HG03565 (cell line): ENCODE results near the gene ZNF609.
"Not testable (repeated sequence)": the region's sequence is repeated elsewhere in the genome, so short reads cannot be mapped to it uniquely, and the experiment has no call there.

Source experiments
- ATAC-seq: cut with Tn5 transposase; IDR thresholded peaks from one replicate; pipeline ENCODE4 v1.9.1; 2021; ENCODE audit warnings: mild to moderate bottlenecking, moderate library complexity; ENCODE audit not compliant: unreplicated experiment

Gene ZNF609

DNA sequence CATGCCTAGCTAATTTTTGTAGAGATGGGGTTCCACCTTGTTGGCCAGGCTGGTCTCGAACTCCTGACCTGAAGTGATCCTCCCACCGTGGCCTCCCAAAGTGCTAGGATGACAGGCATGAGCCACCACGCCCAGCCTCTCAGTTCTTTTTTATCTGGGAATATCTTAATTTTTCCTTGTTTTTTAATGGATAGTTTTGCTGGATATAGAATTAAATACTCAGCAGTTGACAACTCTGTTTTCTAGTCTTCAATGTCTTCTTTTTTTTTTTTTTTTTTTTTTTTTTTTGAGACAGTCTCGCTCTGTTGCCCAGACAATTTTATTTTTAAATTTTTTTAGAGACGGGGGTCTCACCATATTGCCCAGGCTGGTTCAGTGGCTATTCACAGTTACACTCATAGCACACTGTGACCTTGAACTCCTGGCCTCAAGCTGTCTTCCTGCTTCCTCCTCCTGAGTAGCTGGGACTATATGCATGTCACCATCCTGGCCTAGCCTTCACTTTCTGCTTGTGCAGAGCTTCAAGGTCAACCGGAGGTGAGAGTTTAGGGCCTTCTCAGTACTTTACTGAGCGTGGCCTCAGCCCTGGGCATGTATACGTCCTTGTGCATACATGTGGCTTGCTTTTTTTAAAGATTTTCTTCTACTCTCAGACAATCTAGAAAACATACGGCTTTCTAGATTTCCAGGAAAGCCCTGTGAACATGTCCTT is 120.5 kb downstream of the ZNF609 start:
- ATAC-seq, result no peak

DNA sequence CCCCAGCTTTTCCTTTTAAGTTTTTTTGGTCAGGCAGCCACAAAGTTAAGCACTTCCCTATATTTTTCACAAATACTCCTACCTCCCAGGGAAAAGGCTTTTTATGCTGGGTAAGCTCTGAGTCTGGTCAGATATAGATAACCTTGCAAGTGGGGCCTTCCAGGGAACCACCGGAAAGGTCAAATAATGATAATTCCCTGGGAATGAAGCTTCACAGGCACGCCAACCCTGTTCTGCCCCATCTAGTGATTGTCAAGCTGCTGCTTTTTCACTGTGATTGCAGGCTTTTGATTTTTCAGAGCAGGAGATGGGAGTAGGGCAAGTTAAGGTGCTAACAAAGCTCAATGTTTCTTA is 121.0 kb downstream of the ZNF609 start:
- ATAC-seq, result no peak

DNA sequence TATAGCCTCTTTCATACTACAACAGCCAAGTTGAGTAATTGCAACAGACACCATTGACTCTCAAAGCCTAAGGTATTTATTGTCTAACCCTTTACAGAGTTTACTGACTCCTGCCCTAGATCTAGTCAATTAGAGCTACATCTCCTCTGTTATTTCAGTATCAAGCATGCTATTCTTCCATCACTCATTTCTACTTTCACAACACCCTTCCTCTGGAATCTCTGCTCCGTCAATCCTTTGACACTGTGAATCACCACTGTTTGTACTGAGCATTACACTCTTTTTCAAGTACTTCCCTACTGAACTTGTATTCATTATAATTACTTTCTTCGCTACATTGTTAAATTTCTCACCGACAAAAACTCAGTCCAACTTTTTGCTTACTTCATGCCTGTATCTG is 121.8 kb downstream of the ZNF609 start:
- ATAC-seq, result no peak

DNA sequence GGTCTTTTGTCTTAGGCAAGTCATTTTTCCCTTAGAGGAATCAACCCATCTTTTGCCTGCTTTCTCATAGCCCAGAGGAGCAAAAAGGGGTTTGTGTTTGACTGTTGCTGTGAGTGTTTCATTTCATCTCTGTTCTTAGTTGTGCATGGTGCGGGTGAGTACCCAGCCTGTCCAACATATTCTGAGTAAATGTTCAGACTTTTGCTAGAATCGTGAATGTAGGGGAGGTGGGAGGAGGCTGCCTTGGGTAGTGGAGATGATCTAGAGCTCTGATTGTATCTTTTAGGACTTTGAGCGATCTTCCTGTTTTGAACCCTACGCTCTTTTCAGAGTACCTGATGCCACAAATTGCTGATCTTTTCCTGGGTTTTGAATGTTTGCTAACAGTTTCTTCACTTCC is 123.1 kb downstream of the ZNF609 start:
- no peak for ATAC-seq

DNA sequence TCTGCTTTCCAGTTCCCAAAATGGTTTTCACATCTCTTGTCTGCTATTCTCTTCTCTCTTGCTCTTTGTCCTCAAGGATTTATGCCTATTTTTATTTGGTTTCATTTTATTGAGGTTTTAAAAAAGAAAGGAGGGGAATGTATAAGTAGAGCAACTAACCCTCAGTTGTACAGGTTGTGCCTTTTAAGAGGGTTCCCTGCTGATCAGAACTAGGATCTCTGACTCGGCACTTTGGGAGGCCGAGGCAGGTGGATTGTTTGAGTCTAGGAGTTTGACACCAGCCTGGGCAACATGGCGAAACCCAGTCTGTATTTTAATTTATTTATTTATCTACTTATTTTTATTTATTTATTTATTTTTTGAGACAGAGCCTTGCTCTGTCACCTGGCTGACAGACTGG is 123.6 kb downstream of the ZNF609 start:
- no peak for ATAC-seq

DNA sequence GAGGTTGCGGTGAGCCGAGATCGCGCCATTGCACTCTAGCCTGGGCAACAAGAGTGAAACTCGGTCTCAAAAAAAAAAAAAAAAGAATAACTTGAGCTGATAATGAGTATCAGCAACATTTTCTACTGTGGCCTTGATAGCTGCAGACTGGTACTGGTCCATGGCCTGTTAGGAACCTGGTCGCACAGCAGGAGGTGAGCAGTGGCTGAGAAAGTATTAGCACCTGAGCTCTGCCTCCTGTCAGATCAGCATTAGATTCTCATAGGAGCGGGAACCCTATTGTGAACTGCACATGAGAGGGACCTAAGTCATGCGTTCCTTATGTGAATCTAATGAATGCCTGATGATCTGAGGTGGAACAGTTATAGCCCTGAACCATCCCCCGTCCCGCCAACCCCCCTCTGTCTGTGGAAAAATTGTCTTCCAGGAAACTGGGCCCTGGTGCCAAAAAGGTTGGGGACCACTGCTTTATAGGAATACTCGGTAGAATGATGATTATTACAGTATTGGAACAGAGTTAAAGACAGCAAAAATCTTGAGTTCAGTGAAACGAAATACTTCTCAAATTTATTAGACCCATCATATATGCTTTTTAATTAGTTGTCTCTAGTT is 126.0 kb downstream of the ZNF609 start:
- no peak for ATAC-seq

DNA sequence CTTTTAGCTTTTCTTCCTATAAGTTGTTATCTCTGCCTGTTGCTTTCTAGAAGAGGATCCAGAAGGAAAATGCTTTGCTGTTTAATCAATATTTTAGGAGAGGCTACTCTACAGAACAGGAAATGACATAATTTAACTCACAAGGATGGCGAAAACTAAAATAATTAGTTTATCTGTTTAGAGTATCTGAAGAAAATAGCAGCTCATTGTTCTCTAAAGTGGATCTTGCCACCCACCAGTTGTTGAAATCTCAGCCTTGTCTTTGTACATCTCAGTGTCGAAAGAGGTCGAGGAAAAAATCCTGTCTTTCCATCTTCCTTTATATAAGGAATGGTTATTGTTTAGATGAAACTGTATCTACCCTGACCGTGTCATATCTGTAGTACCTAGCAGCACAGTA is 126.6 kb downstream of the ZNF609 start:
- no peak for ATAC-seq

DNA sequence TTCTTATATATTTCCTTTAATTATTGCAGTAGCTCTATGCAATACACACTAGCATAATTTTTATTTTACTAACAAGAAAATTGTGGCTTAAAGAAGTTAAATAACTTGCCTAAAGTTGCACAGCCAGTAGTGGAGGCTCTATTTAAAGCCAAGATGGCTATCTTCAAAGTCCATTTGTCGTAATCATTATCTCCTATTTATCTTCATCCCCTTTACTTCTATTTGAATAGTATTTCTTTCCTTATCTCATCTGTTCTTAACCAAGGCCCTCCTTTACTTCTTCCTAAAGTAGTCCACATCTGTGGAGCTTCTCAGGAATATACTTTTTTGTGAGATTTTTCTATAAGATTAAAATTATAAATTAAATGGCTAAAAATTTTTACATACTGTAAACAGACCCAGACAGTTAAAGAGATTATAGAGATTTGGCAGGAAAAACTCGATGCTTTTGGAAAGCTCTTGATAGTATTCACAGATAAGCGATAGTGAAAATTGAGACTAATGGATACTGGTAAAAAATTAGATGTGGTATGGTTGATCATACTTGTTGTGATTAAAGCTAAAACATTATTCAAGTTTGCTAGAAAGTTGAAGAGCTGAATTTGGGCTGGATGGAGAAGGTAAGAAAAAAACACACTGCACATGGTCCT is 129.2 kb downstream of the ZNF609 start:
- ATAC-seq, result no peak

DNA sequence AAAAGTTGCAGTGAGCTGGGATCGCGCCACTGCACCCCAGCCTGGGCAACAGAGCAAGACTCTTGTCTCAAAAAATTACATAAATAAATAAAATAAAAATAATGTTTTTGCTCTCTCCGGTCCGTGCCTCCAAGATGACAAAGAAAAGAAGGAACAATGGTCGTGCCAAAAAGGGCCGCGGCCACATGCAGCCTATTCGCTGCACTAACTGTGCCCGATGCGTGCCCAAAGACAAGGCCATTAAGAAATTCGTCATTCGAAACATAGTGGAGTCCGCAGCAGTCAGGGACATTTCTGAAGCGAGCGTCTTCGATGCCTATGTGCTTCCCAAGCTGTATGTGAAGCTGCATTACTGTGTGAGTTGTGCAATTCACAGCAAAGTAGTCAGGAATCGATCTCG is 132.5 kb downstream of the ZNF609 start:
- not testable (repeated sequence) for ATAC-seq

DNA sequence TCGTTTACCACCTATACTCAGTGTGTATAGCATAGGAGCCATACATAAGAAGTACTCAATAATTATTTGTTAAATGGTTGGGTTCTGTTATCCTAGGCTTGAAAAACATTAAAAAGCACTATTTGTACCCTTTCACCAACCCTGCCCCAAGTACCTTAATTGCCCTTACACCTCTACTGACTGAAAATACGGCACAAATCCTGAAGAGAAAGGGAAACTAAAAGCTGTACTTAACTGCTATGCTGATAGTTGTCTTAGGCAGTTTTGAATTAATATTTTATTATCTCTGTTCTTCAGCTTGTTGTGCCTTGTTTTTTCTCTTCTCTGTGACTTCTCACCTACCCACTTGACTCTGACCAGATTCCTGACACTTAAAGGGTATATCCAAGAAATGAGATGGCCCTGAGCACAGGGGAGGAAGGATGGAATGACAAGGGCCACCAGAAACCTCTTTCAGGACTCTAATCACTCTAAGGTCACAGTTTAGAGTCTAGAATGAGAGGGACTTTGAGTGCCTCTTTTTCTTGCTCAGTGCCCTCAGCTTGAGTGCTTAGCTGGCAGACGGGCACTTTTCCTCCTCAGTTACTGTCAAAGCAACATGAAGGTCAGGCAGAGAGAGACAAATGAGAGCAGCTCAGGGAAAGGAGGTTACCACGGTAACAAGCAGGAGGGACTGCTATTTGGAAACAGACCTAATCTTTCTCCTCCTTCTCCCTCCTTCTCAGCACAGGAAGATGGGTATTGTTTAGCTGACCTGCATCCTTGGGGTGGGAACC is 136.5 kb downstream of the ZNF609 start:
- ATAC-seq, result no peak

DNA sequence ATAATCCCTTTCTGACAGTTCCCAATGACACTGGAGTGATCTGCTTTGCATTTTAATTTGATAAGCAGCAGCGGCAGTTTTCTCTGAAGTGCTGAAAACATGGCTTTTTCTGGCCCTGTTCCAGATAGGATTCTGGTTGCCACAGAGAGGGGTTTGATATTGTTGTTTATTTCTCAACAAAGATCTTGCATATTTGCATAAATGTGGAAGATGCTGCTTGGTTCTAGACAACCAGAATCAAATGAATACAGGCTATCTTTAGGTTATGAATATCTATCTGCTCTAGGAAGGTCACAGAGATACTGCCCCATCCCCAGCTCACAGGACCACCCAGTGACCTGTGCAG is 137.1 kb downstream of the ZNF609 start:
- no peak for ATAC-seq

DNA sequence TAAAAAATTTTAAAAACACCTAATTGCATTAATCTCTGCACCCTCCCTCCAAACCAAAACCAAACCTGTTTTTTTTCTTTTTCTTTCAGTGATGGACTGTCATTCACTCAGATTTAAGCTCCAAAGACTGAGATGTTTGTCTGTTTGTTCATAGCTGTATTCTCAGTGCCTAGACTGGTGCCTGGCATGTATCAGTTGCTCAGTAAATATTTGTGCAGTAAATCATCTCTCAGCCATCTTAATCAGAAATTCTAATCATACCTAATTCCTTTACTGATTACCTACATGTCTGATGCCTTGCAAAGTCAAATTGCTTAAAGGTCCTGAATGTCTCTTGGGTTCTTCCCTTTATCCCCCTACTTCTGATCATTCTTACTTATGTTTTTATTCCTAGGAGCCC is 138.8 kb downstream of the ZNF609 start:
- no peak for ATAC-seq

DNA sequence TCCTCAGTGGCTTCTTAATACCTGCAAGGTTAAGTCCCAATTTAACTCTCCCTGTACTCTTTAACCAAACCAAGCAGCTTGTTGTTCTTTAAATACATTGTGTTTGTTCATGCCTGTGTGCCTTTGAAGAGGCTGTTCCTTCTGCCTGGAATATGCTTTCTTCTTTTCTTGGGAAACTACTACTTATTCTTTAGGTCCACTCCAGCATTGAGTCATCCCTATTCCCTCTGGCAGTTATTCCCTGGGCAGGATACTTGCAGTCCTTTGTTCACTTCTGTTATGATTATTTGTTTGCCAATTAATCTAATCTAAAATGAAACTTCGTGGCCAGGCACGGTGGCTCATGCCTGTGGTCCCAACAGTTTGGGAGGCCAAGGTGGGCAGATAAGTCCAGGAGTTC is 139.3 kb downstream of the ZNF609 start:
- ATAC-seq, result no peak

DNA sequence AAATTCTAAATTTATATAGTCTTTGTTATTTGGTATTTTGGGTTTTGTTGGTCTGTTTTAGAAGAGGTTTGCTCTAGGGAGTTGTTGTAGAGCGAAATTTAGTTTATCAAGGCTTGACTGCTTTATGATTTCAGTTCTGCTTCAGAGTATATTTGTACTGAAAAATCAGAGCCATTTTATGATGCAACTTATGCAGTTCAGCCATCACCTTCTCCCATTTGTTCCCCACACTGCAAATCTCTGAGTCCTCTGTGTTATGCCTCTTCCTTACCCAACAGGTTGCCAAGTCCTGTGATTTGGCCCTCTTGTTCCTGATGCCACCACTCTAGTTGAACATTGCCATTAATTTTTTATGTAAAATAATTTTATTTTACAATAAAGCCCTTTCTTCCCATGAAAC is 140.4 kb downstream of the ZNF609 start:
- ATAC-seq, result no peak

DNA sequence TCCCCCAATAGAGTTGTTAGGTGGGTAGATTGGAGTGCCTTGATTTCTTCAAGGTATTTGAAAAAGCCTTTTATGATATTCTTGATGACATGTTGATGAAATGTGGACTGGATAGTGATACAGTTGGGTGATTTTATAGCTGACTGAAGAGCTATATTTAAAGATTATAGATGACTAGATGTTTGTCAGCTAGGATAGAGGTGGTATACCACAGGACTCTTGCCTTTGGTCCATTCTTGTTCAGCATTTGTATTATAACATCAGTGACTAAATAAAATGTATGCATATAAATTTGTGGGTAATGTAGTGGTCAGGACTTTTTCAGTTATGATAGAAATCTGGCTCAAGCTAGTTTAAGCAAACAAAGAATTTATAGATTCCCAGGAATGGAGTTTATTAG is 143.9 kb downstream of the ZNF609 start:
- no peak for ATAC-seq

DNA sequence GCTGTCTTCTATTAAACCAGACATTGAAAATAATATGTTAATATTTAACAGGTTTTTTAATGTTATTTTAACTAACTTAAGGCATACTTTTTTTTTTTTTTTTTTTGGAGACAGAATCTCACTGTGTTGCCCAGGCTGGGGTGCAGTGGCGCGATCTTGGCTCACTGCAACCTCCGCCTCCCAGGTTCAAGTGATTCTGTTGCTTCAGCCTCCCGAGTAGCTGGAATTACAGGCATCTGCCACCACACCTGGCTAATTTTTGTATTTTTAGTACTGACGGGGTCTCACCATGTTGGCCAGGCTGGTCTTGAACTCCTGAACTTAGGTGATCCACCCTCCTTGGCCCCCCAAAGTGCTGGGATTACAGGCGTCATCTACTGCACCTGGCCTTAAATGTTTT is 147.0 kb downstream of the ZNF609 start:
- ATAC-seq, result not testable (repeated sequence)

DNA sequence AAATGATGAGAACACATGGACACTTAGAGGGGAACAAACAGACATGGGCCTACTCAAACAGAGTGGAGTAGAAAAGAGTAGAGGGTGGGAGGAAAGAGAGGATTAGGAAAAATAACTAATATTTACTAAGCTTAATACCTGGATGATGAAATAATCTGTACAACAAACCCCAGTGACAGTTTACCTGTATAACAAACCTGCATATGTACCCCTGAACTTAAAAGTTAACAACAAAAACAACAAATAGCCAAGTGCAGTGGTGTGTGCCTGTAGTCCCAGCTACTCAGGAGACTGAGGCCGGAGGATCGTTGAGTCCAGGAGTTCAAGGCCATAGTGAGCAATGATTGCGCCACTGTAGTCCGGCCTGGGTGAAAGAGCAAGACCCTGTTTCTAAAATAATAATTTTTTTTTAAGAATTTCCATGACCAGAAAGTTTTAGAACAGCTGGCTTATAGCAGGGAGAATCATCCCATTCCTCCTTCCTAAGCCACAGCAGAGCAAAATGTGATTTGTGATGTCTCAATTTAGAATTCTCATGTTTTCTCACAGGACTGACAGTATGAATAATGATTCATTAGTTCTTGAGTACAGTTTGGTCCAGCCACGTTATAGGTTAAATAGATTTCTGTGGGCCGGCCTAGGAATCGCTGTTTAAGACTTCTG is 150.0 kb downstream of the ZNF609 start:
- ATAC-seq, result no peak

DNA sequence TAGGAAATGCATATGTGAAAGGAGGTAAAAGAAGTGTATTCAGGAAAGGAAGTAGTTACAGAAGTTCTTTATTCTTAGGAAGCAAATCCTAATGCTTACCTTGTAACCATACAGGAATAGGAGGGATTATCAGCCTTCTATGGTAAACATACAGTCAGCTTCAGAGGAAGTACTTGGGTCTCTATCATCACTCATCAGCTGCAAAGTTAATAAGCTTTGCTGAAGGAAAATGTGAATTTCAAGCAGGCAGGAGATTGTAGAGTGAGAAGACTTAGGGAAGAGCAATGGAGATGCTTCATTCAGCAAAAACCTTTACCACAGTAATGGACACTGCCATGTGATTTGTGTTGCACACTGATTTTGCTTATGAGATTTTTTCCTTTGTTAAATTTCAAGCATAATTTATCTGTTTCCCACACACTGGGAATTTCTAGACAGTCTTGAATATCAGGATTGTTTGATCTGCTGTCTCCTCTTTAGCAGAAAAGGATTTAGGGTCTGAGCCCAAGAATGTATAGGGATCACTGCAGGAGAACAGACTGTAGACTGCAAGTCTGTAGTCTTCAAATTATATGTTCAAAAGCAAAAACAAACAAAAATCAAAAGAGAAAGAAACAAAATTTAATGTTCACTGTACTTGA is 150.8 kb downstream of the ZNF609 start:
- ATAC-seq, result no peak

DNA sequence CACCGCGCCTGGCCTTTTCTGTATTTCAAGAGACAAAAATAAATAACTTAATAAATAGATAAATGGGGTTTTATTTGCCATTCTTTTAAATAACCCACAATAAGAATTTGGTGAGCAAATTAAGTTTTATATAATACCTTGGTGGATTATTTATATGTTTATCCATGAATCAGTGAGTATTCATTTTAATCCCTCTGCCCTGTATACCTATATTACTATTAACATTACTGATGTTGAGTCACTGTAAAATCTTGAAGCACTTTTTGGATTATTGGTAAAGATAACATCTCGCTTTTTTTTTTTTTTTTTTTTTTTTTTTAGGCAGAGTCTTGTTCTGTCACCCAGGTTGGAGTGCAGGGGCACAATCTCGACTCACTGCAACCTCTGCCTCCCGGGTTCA is 154.1 kb downstream of the ZNF609 start:
- no peak for ATAC-seq

DNA sequence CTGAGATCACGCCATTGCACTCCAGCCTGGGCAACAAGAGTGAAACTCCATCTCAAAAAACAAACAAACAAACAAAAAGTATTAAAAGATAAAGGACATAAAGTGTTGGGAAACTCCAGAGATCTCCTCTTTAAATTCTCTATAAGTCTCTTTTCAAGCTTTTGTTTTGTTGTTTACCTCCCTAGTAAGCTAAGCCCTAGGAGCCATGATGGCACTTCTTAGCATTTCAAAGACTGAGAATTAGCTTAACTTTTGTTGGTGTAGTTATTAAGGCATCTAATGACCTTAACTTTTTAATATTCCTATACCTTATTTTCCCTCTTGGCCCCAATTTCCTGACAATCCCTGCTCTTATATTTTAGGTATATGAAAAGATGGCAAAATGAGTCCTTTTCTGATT is 157.3 kb downstream of the ZNF609 start:
- no peak for ATAC-seq

DNA sequence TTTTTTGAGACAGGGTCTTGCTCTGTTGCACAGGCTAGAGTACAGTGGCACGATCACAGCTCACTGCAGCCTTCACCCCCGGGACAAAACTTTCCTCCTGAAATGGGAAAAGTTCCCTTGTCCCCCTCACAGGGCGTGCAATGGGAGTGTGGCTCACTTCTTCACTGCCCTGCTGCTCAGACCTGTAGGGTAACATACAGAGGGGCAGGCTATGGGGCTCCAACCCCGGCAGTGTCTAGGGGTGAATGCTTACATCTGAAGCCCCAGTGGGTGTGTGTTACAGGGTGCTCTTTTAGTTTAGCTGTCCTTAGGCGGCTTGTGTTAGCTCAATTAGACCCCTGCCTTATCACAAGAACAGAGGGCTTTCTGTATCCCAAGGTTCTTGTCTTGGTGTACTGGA is 157.8 kb downstream of the ZNF609 start:
- ATAC-seq, result no peak
